Dedifferentiated amniotic fluid mesenchymal stem cell (primary cell): ENCODE data around the gene PBX1.

Experiments
- DNase-seq: peaks from one replicate; pipeline ENCODE4 v3.0.0-alpha.2; 2016; ENCODE audit errors: extremely low spot score

Gene PBX1

GRCh38 chr1:164806531-164806930 lies 247.5 kb downstream of the PBX1 start:
- DNase-seq, result no peak

- no peak for DNase-seq
Observed at GRCh38 chr1:164813776-164814175, 254.8 kb downstream of the PBX1 start.

GRCh38 chr1:164821648-164822047 lies 262.7 kb downstream of the PBX1 start:
- DNase-seq, result no peak

GRCh38 chr1:164823486-164824279 lies 264.7 kb downstream of the PBX1 start:
- peak; percentile 36 for DNase-seq

- no peak for DNase-seq
Observed at GRCh38 chr1:164824542-164824941, 265.6 kb downstream of the PBX1 start.

- no peak for DNase-seq
Observed at GRCh38 chr1:164830628-164831027, 271.6 kb downstream of the PBX1 start.

- DNase-seq, result no peak
Observed at GRCh38 chr1:164834641-164835040, 275.7 kb downstream of the PBX1 start.

GRCh38 chr1:164836614-164837018 lies 277.6 kb downstream of the PBX1 start:
- no peak for DNase-seq

- no peak for DNase-seq
Observed at GRCh38 chr1:164838786-164839185, 279.8 kb downstream of the PBX1 start.

- no peak for DNase-seq
Observed at GRCh38 chr1:164840936-164841335, 282.0 kb downstream of the PBX1 start.

- DNase-seq, result no peak
Observed at GRCh38 chr1:164841702-164842465, 282.9 kb downstream of the PBX1 start.

- DNase-seq, result no peak
Observed at GRCh38 chr1:164842870-164843269, 283.9 kb downstream of the PBX1 start.

GRCh38 chr1:164843743-164844500 lies 284.9 kb downstream of the PBX1 start:
- DNase-seq, result no peak

- no peak for DNase-seq
Observed at GRCh38 chr1:164846731-164847691, 288.0 kb downstream of the PBX1 start.

- no peak for DNase-seq
Observed at GRCh38 chr1:164853146-164853545, 294.2 kb downstream of the PBX1 start.

- DNase-seq, result no peak
Observed at GRCh38 chr1:164855716-164856329, 296.8 kb downstream of the PBX1 start.

- DNase-seq, result no peak
Observed at GRCh38 chr1:164856381-164856780, 297.4 kb downstream of the PBX1 start.

- no peak for DNase-seq
Observed at GRCh38 chr1:164857439-164857838, 298.5 kb downstream of the PBX1 start.

GRCh38 chr1:164858096-164858632 lies 299.2 kb downstream of the PBX1 start:
- no peak for DNase-seq

- DNase-seq, result no peak
Observed at GRCh38 chr1:164861632-164862031, 302.6 kb downstream of the PBX1 start.
